Mucosa of rectum (tissue), 2 donors: ENCODE measurements around the gene MYH11.

Source experiments
- H3K27ac ChIP-seq, 2 donors: one replicate each; pipeline ENCODE4 v1.7.0; 2013; ENCODE audit warnings: inconsistent platforms in 2 of 2, low read depth in 2 of 2, low read length in 2 of 2
- H3K27me3 ChIP-seq, 2 donors: one replicate each; pipeline ENCODE4 v1.7.0; 2013; ENCODE audit warnings: low read length in 2 of 2; ENCODE audit not compliant: control insufficient read depth in 2 of 2, insufficient read depth in 2 of 2
- H3K36me3 ChIP-seq, 2 donors: one replicate each; pipeline ENCODE4 v1.7.0; 2013; ENCODE audit warnings: low read length in 2 of 2; ENCODE audit not compliant: control insufficient read depth in 2 of 2, insufficient read depth in 2 of 2
- H3K4me1 ChIP-seq, 2 donors: one replicate each; pipeline ENCODE4 v1.7.0; 2013; ENCODE audit warnings: low read length in 2 of 2, mild to moderate bottlenecking in 1 of 2; ENCODE audit not compliant: control insufficient read depth in 2 of 2, insufficient read depth in 2 of 2
- H3K4me3 ChIP-seq, 2 donors: one replicate each; pipeline ENCODE4 v1.7.0; 2013; ENCODE audit warnings: low read length in 2 of 2
- H3K9ac ChIP-seq, 2 donors: one replicate each; pipeline ENCODE4 v1.7.0; 2013; ENCODE audit warnings: low read length in 2 of 2, low read depth in 1 of 2, mild to moderate bottlenecking in 1 of 2
- H3K9me3 ChIP-seq, 2 donors: one replicate each; pipeline ENCODE4 v1.7.0; 2013; ENCODE audit warnings: low read length in 2 of 2; ENCODE audit not compliant: control insufficient read depth in 2 of 2
- donor health status: healthy.
- donor health status: Normal muscosa, but diverticular disease.

The MYH11 gene

DNA sequence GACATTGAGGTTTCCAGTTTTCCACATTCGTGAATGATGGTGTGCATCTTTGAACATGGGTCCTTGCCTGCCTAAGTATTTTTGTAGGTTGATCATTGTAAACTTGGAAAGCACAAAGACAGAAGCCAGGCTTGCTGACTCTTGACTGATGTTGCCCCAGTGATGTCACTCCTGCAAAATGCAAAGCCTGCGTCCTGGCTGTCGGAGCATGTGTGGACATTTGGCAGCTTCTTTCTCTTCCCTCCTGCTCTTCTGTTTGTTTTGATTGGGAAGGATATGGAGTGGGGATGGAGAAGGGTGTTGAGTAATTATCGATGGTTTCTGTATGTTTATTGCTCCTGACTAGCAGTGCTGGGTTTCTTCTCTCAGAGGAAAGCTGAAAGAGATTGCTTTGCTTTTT, 203.6 kb downstream of the MYH11 start:
- Histone ChIP-seq H3K9me3 (no peaks in the 10 kb centered on the region), H3K4me1 (peaks cover 5 to 12% of the 10 kb centered on the region in 2 donors), H3K27ac (no peak overlapping the region), H3K4me3 (no peak overlapping the region), H3K36me3 (no peaks in the 10 kb centered on the region), H3K9ac (no peak overlapping the region), H3K27me3 (no peaks in the 10 kb centered on the region)
